Upper lobe of left lung (tissue), 4 donors: ENCODE data around the gene TTC39A.

ENCODE experiments used
- EP300 ChIP-seq, 4 donors: sonication (generic); formaldehyde crosslinking; IDR thresholded peaks; one replicate each; pipeline ENCODE4 v1.5.1; 2017; ENCODE audit warnings: antibody characterized with exemption in 4 of 4, control low read depth in 2 of 4
- POLR2A ChIP-seq, 4 donors: fragments of 450-650 bp; IDR thresholded peaks; one replicate each; pipeline ENCODE4 v1.5.1; 2016 to 2017; ENCODE audit warnings: antibody characterized with exemption in 4 of 4, mild to moderate bottlenecking in 2 of 4
- TF ChIP-seq, protein P1 (sequence below), 6 experiments: fragments of 450-650 bp in 4 of 6; fragments of 200-600 bp in 2 of 6; sonication (generic) in 2 of 6; IDR thresholded peaks; one replicate each; pipeline ENCODE4 v1.5.1; 2016 to 2019; ENCODE audit warnings: antibody characterized with exemption in 6 of 6

DNA sequence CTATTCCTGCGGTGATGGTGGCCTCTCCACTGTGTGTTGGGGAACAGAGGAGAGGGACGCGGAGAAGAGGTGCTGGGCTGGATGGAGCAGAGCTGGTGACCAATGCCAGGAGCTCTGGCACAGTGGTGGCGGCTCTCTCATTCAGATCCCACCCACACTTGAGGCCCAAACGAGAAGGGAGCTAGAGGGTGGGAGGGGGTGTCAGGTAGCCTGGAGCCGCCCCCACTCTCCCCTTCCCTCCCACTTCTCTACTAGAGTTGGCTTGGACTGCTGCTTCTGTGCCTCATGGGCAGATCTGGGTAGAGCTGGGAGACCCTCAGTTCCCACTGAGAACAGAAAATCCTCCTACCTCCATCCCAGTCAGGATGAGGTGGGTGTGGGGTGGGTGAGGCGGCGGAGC is 3.5 kb downstream of the TTC39A start:
- TF ChIP-seq, protein P1, sequence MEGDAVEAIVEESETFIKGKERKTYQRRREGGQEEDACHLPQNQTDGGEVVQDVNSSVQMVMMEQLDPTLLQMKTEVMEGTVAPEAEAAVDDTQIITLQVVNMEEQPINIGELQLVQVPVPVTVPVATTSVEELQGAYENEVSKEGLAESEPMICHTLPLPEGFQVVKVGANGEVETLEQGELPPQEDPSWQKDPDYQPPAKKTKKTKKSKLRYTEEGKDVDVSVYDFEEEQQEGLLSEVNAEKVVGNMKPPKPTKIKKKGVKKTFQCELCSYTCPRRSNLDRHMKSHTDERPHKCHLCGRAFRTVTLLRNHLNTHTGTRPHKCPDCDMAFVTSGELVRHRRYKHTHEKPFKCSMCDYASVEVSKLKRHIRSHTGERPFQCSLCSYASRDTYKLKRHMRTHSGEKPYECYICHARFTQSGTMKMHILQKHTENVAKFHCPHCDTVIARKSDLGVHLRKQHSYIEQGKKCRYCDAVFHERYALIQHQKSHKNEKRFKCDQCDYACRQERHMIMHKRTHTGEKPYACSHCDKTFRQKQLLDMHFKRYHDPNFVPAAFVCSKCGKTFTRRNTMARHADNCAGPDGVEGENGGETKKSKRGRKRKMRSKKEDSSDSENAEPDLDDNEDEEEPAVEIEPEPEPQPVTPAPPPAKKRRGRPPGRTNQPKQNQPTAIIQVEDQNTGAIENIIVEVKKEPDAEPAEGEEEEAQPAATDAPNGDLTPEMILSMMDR (IDR thresholded peaks at IDR 0.05): no peak
- TF ChIP-seq POLR2A (IDR thresholded peaks at IDR 0.05) (no peak), EP300 (IDR thresholded peaks at IDR 0.05) (no peak)
